ENCODE data around the gene AATK. TPM values are rescaled to one million over a fixed set of nuclear protein-coding genes. Genes with fewer than 3 reads are reported as not detected.
"Not testable (repeated sequence)": the region's sequence is repeated elsewhere in the genome, so short reads cannot be mapped to it uniquely, and the experiment has no call there.

The AATK gene
- polyA plus RNA-seq, 1 donor: 10.7 TPM

GRCh38 chr17:81161536-81161935 lies 4.5 kb downstream of the AATK start:
- no peak for DNase-seq (ENCODE audit: low read depth)

- no peak for DNase-seq (ENCODE audit: low read depth)
These were observed 5.1 kb downstream of the AATK start for GRCh38 chr17:81160747-81161453.

GRCh38 chr17:81160306-81160705 lies 5.7 kb downstream of the AATK start:
- no peak for DNase-seq (ENCODE audit: low read depth)

DNA sequence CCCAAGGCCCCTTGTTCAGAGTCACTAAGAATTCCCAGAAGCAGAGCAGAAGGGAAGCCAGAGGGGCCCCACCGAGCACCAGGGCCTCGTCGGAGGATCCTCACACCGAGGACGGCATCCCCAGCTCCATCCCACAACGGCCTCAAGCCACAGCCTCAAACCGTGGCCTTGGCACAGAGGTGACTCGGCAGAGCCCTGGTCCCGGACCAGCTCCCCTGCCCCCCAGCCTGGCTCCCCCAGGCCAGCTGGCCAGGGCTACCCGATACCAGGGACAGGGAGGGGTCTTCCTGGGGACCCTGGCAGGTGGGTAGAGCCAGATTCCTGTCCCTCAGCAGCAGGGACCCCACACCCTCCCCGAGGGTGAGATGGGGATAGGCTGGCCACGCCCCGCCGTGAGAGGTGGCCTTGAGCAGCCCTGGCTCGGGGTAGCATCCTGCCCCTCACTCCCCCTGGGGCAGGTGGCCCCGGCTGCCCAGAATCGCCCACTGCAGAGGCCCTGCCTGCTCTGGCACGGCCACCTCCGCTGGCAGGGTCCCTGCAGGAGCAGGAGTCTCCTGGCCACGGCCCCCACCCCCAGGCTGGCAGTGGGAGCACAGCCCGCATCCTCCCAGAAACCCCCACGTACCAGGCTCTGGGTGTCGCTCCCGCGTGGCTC lies 6.3 kb downstream of the AATK start:
- no peak for DNase-seq (ENCODE audit: low read depth)

DNA sequence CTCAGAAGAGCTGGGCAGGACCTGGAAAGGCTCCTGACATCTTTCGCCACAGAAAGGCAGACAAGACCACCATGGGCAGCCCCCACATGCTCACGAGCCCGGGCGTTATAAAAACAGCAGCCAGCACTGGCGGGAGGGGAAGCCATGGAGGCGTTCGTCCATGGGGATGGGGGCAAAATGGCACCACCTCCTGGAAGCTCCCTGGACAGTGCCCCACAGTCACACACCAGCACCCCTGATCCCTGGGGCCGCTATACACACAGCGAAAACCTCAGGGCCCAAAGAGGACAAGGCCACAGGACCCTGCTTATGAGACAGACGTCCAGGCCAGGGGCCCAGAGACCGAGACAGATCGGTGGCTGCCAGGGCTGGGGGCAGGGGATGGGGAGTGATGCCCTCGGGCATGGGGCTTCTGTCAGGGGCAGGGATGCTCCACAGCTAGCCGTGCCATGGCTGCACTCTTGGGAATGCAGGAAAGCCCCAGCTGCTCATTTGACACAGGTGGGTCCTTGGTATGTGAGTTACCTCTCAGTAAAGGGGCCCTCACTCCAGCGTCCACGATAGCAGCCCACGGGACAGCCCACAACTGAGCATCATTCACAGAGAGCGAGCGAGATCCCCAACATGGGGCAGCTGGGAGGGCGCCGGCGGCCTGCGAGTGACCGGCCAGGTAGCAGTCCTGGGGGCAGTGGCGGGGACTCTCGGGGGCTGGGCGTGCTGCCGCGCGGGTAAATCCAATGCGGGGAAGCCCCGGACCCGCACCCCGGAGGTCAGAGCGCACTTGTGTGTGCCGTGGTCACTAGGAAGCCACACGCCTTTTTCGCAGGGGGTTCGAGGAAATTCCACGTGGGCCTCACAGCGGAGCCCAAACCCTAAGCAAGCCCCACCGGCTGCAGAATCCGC lies 7.1 kb downstream of the AATK start:
- DNase-seq (ENCODE audit: low read depth): no peak

GRCh38 chr17:81157848-81158687 lies 8.0 kb downstream of the AATK start:
- no peak for DNase-seq (ENCODE audit: low read depth)

DNA sequence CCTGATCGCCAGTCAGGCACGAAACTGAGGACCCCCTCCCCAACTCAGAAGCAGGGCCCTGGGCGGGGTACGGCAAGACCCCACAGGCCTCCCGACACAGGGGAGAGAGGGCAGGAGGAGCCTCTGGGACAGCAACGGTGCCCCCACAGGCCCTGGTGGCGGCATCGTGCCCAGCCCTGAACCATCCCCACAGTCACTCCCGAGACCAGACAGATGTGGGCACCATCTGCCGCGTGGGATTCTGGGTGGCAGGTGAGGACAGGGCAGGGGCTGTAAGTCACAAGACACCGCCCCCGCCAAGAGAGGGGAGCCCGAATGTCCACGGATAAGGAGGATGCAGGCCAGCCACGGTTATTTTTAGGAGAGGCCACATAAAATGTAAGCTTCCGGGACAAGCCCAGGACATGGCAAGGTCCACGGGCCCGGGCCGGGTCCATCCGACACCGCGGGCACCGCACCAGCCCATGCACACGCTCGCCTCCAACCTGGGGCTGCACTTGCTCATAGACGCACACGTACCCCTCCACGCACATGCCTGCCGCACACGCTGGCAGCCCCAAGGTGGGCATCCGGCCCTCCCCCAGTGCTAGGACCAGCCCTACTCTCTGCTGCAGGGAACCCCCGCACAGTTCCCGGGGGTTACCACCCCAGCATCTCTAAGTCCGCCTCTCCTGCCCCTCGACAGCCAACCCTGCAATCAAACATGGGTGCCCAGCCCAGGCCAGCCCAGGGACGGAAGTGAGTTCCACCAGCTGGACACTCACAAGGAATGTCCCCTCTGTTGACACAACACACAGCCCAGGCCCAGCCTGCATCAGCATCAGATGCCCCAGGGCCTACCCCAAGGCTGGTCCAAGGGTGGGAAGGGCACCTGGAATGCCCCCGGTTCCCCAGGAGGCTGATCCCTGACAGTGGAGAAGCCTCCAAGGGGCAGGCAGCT lies 8.9 kb downstream of the AATK start:
- DNase-seq (ENCODE audit: low read depth): no peak

- DNase-seq (ENCODE audit: low read depth): no peak
These were observed 11.1 kb downstream of the AATK start for GRCh38 chr17:81154961-81155360.

- DNase-seq (ENCODE audit: low read depth): not testable (repeated sequence)
These were observed 12.0 kb downstream of the AATK start for GRCh38 chr17:81154016-81154415.

DNA sequence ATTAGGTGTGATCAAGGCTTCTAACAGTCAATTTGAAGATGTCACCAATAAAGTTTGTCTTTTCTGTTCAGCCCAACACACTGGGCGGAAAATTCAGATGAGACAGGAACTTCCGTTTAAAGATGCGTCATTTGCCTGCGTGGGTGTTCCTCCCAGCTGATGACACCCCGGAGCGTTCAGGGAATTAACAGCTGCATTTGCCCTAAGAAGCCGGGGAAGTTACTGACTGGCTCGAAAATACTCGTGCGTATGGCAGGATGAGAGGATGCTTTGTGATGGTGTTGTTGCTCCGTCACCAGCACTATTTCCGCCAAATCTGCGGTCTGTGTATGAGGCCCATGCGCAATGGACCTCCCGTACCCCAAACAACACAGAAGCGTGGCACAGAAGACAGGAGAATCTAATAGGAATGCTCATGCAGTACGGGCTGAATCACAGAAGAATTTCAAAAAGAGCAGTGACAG lies 12.6 kb downstream of the AATK start:
- peak; percentile 62 for DNase-seq (ENCODE audit: low read depth)

- DNase-seq (ENCODE audit: low read depth): no peak
These were observed 13.7 kb downstream of the AATK start for GRCh38 chr17:81152288-81152828.

GRCh38 chr17:81151278-81151677 lies 14.7 kb downstream of the AATK start:
- no peak for DNase-seq (ENCODE audit: low read depth)

DNA sequence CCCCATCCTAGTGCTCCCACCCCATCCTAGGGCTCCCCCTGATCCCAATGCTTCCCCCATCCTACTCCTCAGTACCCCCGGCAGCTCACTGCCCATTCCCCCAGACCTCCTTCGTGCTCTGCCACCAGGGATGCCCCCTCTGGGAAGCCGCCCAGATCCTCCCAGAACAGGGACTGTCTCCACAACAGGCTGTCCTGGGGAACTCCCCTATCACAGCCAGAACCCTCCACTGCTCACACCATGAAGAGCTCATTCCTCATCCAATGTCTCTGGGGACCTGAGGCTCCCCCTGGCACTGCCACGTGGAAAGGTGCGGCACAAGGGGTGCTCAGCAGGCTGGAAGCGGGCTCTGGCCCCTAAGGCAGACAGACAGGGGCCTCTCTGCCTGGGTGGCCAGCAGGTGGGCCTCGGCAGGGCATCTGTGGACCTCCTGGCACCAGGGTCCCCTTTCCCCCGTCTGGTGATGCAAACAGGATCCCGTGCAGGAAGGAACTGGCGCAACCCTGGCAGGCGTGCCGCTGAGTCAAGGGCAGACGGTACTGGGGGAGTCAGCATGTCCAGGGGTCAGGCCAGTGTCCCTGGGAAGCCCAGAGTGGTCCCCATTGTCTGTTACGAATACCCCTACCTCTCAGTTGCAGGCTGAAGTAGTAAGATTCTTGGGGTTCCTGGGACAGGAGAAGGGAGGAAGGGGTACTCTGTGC lies 15.5 kb downstream of the AATK start:
- DNase-seq (ENCODE audit: low read depth): no peak

GRCh38 chr17:81148986-81149533 lies 17.0 kb downstream of the AATK start:
- no peak for DNase-seq (ENCODE audit: low read depth)

- DNase-seq (ENCODE audit: low read depth): no peak
These were observed 17.4 kb downstream of the AATK start for GRCh38 chr17:81148571-81148970.

DNA sequence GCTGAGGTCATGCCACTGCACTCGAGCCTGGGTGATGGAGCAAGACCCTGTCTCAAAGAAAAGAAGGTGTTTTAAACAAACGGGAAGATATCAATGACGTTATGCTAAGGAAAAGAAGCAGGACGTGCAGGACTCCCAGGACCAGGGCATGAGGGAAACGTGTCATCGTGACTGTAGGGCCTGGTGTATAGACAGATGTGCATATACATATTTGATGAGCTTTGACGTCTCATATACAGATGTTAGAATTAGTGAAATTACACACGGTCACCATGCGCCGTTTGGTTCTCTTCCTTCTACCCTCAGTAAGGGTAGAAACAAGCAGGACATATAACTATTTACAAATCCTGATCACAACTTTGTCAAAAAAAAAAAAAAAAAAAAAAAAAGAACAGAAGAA lies 18.3 kb downstream of the AATK start:
- no peak for DNase-seq (ENCODE audit: low read depth)

- DNase-seq (ENCODE audit: low read depth): not testable (repeated sequence)
These were observed 19.8 kb downstream of the AATK start for GRCh38 chr17:81146208-81146607.

DNA sequence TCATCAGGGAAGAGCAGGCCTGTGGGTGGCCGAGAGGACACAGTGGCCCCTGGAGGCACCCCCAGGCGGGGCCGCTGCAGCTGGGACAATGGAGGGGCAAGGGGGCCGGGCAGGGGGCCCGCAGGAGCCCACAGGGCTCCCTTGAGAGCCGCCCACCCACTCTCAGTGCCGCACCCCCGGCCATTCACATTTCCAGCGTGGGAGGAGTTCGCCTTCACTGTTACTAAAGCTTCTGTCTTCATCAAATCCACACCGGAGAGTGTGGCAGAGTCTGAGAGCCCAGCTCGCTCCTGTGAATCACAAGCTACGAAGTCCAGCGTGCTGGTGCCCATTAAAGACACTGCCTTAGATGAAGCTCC lies 21.6 kb downstream of the AATK start:
- DNase-seq (ENCODE audit: low read depth): no peak
